ENCODE data around the gene MITF.

Gene MITF

GRCh38 chr3:69729147-69729919, 9.9 kb upstream of the MITF start:
- no peak for DNase-seq

GRCh38 chr3:69731080-69731479, 8.2 kb upstream of the MITF start:
- no peak for DNase-seq

- no peak for DNase-seq
These were observed 3.4 kb upstream of the MITF start for GRCh38 chr3:69735893-69736292.

GRCh38 chr3:69737392-69737791, 1.9 kb upstream of the MITF start:
- DNase-seq, result no peak

- no peak for DNase-seq
These were observed 949 bp upstream of the MITF start for GRCh38 chr3:69738315-69738714.

GRCh38 chr3:69738859-69739203, 433 bp upstream of the MITF start:
- DNase-seq, result no peak

GRCh38 chr3:69740103-69741021, 1.1 kb downstream of the MITF start:
- no peak for DNase-seq

- DNase-seq, result no peak
These were observed 1.9 kb downstream of the MITF start for GRCh38 chr3:69741032-69741767.

- DNase-seq, result no peak
These were observed 3.1 kb downstream of the MITF start for GRCh38 chr3:69742391-69742790.

GRCh38 chr3:69743975-69744906, 5.0 kb downstream of the MITF start:
- DNase-seq, result no peak

GRCh38 chr3:69745505-69745904, 6.2 kb downstream of the MITF start:
- no peak for DNase-seq

GRCh38 chr3:69746119-69746518, 6.9 kb downstream of the MITF start:
- no peak for DNase-seq

GRCh38 chr3:69747511-69748258, 8.4 kb downstream of the MITF start:
- DNase-seq, result no peak

GRCh38 chr3:69748503-69748902, 9.2 kb downstream of the MITF start:
- no peak for DNase-seq

GRCh38 chr3:69749461-69749860, 10.2 kb downstream of the MITF start:
- no peak for DNase-seq

- no peak for DNase-seq
These were observed 11.3 kb downstream of the MITF start for GRCh38 chr3:69750549-69750948.

GRCh38 chr3:69751074-69751476, 11.8 kb downstream of the MITF start:
- no peak for DNase-seq

GRCh38 chr3:69752241-69752640, 13.0 kb downstream of the MITF start:
- no peak for DNase-seq

- no peak for DNase-seq
These were observed 14.0 kb downstream of the MITF start for GRCh38 chr3:69753179-69753775.

GRCh38 chr3:69755795-69756194, 16.5 kb downstream of the MITF start:
- no peak for DNase-seq

Data from CD4-positive, alpha-beta T cell treated with Interleukin-12 subunit alpha and Interleukin-12 subunit beta, for 1 hour (primary cell).